Measurements from ENCODE around the gene CACTIN.
"Not testable (repeated sequence)": the region's sequence is repeated elsewhere in the genome, so short reads cannot be mapped to it uniquely, and the experiment has no call there.

CACTIN gene

DNA sequence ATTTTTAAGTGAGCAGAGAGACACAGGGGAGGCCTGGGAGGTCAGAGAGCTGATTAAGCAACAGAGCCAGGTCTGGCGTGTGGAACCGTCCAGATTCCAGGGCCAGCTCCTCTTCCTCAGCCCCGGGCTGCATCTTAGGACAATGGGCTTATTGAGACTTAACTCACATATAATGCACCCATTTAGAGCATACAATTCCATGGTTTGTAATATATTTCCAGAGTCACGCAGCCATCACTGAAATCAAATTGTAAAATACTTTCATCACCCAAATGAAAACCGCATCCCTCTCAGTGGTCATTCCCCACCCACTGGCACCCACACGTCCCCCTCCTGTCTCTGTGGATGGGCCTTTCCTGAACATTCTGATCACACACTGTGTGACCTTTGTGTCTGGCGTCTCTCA is 56.0 kb downstream of the CACTIN start:
- no peak overlapping the region for H3K4me3 ChIP-seq (ENCODE audit: low read depth, low read length)
- no peak for DNase-seq (ENCODE audit: low read depth)
- no peak for TF ChIP-seq CTCF (IDR thresholded peaks at IDR 0.05; ENCODE audit: low read depth, low read length, missing control alignments)

- not testable (repeated sequence) for DNase-seq (ENCODE audit: low read depth)
Observed at GRCh38 chr19:3570042-3570441, 56.5 kb downstream of the CACTIN start.

GRCh38 chr19:3565139-3565538 is 61.5 kb downstream of the CACTIN start:
- DNase-seq (ENCODE audit: low read depth), result no peak
- H3K4me3 ChIP-seq (ENCODE audit: low read depth, low read length), result no peak overlapping the region
- no peak for TF ChIP-seq CTCF (IDR thresholded peaks at IDR 0.05; ENCODE audit: low read depth, low read length, missing control alignments)

More at GRCh38 chr19:3570042-3570441, 56.5 kb downstream of the CACTIN start:
- H3K4me3 ChIP-seq (ENCODE audit: low read depth, low read length), result not testable (repeated sequence)

- no peak for DNase-seq (ENCODE audit: low read depth)
- TF ChIP-seq CTCF (IDR thresholded peaks at IDR 0.05; ENCODE audit: low read depth, low read length, missing control alignments), result no peak
- H3K4me3 ChIP-seq (ENCODE audit: low read depth, low read length), result no peak overlapping the region
Observed at GRCh38 chr19:3563709-3564524, 62.7 kb downstream of the CACTIN start.
